Measurements from ENCODE around the gene LCE6A.

Gene LCE6A, protein sequence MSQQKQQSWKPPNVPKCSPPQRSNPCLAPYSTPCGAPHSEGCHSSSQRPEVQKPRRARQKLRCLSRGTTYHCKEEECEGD

DNA sequence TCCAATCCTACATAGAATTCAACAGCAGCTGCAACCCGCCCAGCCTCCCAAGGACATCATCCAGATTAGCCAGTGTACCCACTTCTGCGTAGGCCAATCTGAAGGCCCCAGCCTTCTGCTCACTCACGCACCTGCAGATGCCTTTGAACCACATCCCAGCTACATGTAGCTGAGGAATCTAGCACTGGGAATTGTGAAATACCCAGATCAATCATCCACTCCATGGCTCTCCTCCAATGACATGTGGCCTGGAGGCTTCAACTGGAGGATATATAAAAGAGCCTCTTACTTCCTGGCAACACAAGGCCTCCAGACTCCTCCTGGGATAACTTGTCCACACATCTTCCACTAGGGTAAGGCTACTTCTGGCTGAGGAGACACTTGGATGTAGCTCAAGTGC is at the start of gene LCE6A:
Gene LCE6A (plus strand): TSS at position 301 of the 400 bp plus-strand sequence. CDS start 665 bp downstream, outside the sequence.
- no peak within 1 kb of the TSS for H3K27ac ChIP-seq (ENCODE audit: poor library complexity, severe bottlenecking)
- no peaks in the 10 kb centered on the region for H3K36me3 ChIP-seq (ENCODE audit: low read depth)
- TF ChIP-seq, protein P1, sequence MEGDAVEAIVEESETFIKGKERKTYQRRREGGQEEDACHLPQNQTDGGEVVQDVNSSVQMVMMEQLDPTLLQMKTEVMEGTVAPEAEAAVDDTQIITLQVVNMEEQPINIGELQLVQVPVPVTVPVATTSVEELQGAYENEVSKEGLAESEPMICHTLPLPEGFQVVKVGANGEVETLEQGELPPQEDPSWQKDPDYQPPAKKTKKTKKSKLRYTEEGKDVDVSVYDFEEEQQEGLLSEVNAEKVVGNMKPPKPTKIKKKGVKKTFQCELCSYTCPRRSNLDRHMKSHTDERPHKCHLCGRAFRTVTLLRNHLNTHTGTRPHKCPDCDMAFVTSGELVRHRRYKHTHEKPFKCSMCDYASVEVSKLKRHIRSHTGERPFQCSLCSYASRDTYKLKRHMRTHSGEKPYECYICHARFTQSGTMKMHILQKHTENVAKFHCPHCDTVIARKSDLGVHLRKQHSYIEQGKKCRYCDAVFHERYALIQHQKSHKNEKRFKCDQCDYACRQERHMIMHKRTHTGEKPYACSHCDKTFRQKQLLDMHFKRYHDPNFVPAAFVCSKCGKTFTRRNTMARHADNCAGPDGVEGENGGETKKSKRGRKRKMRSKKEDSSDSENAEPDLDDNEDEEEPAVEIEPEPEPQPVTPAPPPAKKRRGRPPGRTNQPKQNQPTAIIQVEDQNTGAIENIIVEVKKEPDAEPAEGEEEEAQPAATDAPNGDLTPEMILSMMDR (IDR thresholded peaks at IDR 0.05; ENCODE audit: poor library complexity, severe bottlenecking): no peak
- H3K4me3 ChIP-seq (ENCODE audit: severe bottlenecking): no peak within 1 kb of the TSS
- H3K4me1 ChIP-seq (ENCODE audit: insufficient read depth, poor library complexity, severe bottlenecking): no peaks in the 10 kb centered on the region
- DNase-seq (ENCODE audit: low spot score) (no peak), ATAC-seq (ENCODE audit: low read depth) (no peak)
- H3K27me3 ChIP-seq (ENCODE audit: insufficient read depth, poor library complexity, severe bottlenecking): no peaks in the 10 kb centered on the region
- no peaks in the 10 kb centered on the region for H3K9me3 ChIP-seq (ENCODE audit: severe bottlenecking)

DNA sequence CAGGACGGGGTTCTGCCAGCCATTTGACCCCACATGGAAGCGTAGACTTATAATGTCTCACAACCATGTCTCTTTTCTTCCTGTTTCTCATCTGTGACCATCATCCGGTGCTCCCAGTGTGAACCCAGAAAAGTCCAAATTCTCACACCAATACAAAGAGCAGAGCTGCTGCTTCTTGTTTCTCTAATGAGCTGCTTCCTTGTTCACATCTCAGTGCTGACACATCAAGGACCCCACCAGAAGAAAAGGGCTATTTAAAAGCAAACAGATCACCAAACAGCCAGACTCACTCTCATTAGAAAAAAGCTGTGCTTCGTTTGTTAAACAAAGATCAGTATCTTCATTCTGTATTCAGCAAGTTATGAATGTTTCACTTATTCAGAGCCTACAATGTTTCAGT is 47.0 kb upstream of the LCE6A start:
- H3K27ac ChIP-seq (ENCODE audit: poor library complexity, severe bottlenecking): no peak overlapping the region
- no peaks in the 10 kb centered on the region for H3K36me3 ChIP-seq (ENCODE audit: low read depth)
- H3K27me3 ChIP-seq (ENCODE audit: insufficient read depth, poor library complexity, severe bottlenecking): no peaks in the 10 kb centered on the region
- TF ChIP-seq, protein P1 (IDR thresholded peaks at IDR 0.05; ENCODE audit: poor library complexity, severe bottlenecking): no peak
- ATAC-seq (ENCODE audit: low read depth): no peak
- no peak for DNase-seq (ENCODE audit: low spot score)
- H3K4me1 ChIP-seq (ENCODE audit: insufficient read depth, poor library complexity, severe bottlenecking): no peaks in the 10 kb centered on the region
- H3K4me3 ChIP-seq (ENCODE audit: severe bottlenecking): no peak overlapping the region
- H3K9me3 ChIP-seq (ENCODE audit: severe bottlenecking): no peaks in the 10 kb centered on the region

DNA sequence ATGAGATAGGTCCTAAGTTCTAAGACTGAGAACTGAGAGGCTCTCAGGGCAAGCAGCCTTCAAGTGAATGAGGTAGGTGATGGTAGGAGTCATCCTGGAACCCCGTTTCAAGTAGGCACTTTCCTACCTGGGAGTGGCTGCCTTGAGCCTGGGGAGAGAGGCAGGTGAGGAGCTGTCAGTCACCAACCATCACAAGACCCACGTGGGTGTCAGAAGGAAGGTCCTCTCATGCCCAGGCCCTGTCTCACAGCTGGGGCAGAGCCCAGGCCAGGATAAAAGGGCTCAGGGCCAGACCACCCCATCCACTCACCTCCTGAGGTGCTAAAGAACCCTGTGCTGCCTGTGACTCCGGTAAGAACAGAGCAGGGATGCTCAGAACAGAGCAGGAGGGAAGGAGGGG is 46.2 kb upstream of the LCE6A start, which contains the start of gene LCE1D:
Gene LCE1D (plus strand): TSS at position 301 of the 400 bp plus-strand sequence. CDS start 1,074 bp downstream, outside the sequence.
- Histone ChIP-seq H3K9me3 (ENCODE audit: severe bottlenecking) (no peaks in the 10 kb centered on the region), H3K4me1 (ENCODE audit: insufficient read depth, poor library complexity, severe bottlenecking) (no peaks in the 10 kb centered on the region), H3K27me3 (ENCODE audit: insufficient read depth, poor library complexity, severe bottlenecking) (no peaks in the 10 kb centered on the region), H3K36me3 (ENCODE audit: low read depth) (no peaks in the 10 kb centered on the region), H3K27ac (ENCODE audit: poor library complexity, severe bottlenecking) (no peak within 1 kb of the TSS), H3K4me3 (ENCODE audit: severe bottlenecking) (no peak within 1 kb of the TSS)
- DNase-seq (ENCODE audit: low spot score): no peak
- ATAC-seq (ENCODE audit: low read depth): no peak
- TF ChIP-seq, protein P1 (IDR thresholded peaks at IDR 0.05; ENCODE audit: poor library complexity, severe bottlenecking): no peak

DNA sequence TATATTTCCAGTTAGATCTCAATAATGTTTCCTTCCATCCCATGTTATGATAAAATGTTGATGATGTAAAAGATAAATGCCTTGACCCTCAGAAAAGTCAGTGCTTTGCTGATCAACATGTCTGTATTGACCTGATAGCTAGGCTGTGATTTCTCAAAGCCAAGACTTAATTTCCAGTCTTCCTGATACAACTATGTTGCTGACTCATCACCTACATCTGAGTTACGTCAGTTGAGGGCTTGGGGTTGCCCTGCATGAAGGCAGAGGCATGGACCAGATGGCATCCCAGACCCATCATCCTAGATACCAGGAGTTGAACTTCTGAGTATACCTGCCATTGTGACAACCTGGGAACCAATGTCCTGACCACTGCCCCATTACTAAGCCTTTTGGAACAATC is 41.3 kb upstream of the LCE6A start:
- DNase-seq (ENCODE audit: low spot score) (no peak), ATAC-seq (ENCODE audit: low read depth) (no peak)
- Histone ChIP-seq H3K4me3 (ENCODE audit: severe bottlenecking) (no peak overlapping the region), H3K9me3 (ENCODE audit: severe bottlenecking) (no peaks in the 10 kb centered on the region), H3K4me1 (ENCODE audit: insufficient read depth, poor library complexity, severe bottlenecking) (no peaks in the 10 kb centered on the region), H3K36me3 (ENCODE audit: low read depth) (no peaks in the 10 kb centered on the region), H3K27ac (ENCODE audit: poor library complexity, severe bottlenecking) (no peak overlapping the region), H3K27me3 (ENCODE audit: insufficient read depth, poor library complexity, severe bottlenecking) (no peaks in the 10 kb centered on the region)
- TF ChIP-seq, protein P1 (IDR thresholded peaks at IDR 0.05; ENCODE audit: poor library complexity, severe bottlenecking): no peak

DNA sequence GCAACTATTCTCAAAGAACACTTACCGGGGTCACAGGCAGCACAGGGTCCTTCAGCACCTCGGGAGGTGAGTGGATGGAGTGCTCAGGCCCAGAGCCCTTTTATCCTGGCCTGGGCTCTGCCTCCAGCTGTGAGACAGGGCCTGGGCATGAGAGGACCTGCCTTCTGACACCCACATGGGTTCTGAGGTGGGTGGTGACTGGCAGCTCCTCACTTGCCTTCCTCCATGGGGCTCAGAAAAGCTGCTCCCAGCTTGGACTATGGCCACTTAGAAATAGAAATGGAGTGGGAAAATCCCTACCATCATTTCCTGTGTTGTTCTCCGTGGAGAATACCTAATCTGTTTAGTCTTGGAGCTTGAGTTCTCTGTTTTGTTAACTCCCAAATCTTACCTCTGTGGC is 36.1 kb upstream of the LCE6A start, which contains the start of gene LCE1C:
Gene LCE1C (minus strand): TSS at position 76 of the 400 bp plus-strand sequence. CDS start 1,173 bp downstream, outside the sequence.
- H3K27me3 ChIP-seq (ENCODE audit: insufficient read depth, poor library complexity, severe bottlenecking): no peaks in the 10 kb centered on the region
- no peaks in the 10 kb centered on the region for H3K9me3 ChIP-seq (ENCODE audit: severe bottlenecking)
- TF ChIP-seq, protein P1 (IDR thresholded peaks at IDR 0.05; ENCODE audit: poor library complexity, severe bottlenecking): no peak
- no peak within 1 kb of the TSS for H3K27ac ChIP-seq (ENCODE audit: poor library complexity, severe bottlenecking)
- H3K4me1 ChIP-seq (ENCODE audit: insufficient read depth, poor library complexity, severe bottlenecking): no peaks in the 10 kb centered on the region
- DNase-seq (ENCODE audit: low spot score): no peak
- ATAC-seq (ENCODE audit: low read depth): peak; percentile 35; the same call in 1 of the 3 replicates
- no peaks in the 10 kb centered on the region for H3K36me3 ChIP-seq (ENCODE audit: low read depth)
- no peak within 1 kb of the TSS for H3K4me3 ChIP-seq (ENCODE audit: severe bottlenecking)
